ENCODE results near the gene TSPAN32.
"Not testable (repeated sequence)": the region's sequence is repeated elsewhere in the genome, so short reads cannot be mapped to it uniquely, and the experiment has no call there.

Gene TSPAN32

GRCh38 chr11:2272228-2272945 is 29.4 kb upstream of the TSPAN32 start:
- Mint-ChIP-seq H3K36me3 (ENCODE audit: low read depth) (no peaks in the 10 kb centered on the region), H3K4me3 (no peak overlapping the region), H3K9me3 (no peaks in the 10 kb centered on the region), H3K27ac (no peak overlapping the region), H3K27me3 (peaks cover 22% of the 10 kb centered on the region), H3K4me1 (ENCODE audit: low read depth) (peaks cover 18% of the 10 kb centered on the region)

DNA sequence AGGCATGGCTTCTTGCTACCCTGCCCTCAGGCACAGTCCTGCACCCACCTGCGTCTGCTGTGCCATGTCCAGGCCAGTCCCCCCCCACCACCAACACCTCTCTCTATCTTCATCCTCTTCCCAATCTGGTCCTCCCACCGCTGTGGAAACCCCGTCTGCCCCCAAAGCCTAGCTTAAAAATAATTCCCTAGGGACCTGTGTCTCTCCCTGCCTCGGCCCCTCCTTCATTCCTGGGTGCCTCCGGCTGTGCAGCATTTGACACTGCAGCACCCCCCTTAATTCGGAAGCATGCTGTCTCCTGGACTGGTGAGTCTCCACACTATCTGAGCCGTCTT is 28.9 kb upstream of the TSPAN32 start:
- Mint-ChIP-seq H3K27ac (no peak overlapping the region), H3K4me1 (ENCODE audit: low read depth) (peaks cover 13% of the 10 kb centered on the region), H3K4me3 (no peak overlapping the region), H3K27me3 (peaks cover 22% of the 10 kb centered on the region), H3K9me3 (no peaks in the 10 kb centered on the region), H3K36me3 (ENCODE audit: low read depth) (no peaks in the 10 kb centered on the region)

DNA sequence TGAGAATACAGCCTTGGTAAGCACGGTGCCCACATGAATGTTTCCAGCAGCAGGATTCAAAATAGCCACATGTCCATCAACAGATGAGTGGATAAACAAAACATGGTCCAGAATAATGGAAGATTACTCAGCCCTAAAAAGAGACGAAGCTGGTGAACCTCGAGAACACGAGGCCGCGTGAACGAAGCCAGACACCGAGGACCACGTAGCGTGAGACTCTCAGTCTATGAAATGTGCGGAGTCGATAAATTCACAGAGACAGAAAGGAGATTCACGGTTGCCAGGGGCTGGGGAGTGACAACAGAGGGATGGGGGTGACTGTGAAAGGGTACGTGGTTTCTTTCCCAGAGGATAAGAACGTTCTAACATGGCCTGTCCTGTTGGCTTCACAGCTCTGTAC is 28.5 kb upstream of the TSPAN32 start:
- no peaks in the 10 kb centered on the region for H3K9me3 Mint-ChIP-seq
- H3K4me1 Mint-ChIP-seq (ENCODE audit: low read depth): peaks cover 9% of the 10 kb centered on the region
- peaks cover 22% of the 10 kb centered on the region for H3K27me3 Mint-ChIP-seq
- H3K27ac Mint-ChIP-seq: no peak overlapping the region
- H3K4me3 Mint-ChIP-seq: no peak overlapping the region
- H3K36me3 Mint-ChIP-seq (ENCODE audit: low read depth): no peaks in the 10 kb centered on the region

DNA sequence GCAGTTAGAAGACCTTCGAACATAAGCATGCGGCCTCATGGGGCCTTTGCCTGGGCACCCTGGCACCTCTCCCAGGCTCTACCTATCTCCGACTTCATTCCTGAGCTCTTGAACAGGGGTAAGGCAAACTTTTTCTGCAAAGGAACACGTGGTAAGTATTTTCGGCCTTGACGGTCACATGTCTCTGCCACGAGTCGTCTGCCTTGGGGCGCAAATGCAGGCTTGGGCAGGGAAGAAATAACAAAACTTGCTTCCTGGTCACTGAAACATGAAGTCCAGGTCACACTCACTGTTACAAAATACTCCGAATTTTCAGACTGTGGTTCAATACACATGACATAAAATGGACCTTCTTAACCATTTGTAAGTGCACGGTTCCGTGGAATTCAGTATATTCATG is 28.0 kb upstream of the TSPAN32 start:
- no peak overlapping the region for H3K4me3 Mint-ChIP-seq
- peaks cover 4% of the 10 kb centered on the region for H3K4me1 Mint-ChIP-seq (ENCODE audit: low read depth)
- no peaks in the 10 kb centered on the region for H3K9me3 Mint-ChIP-seq
- H3K27ac Mint-ChIP-seq: no peak overlapping the region
- H3K27me3 Mint-ChIP-seq: peaks cover 22% of the 10 kb centered on the region
- no peaks in the 10 kb centered on the region for H3K36me3 Mint-ChIP-seq (ENCODE audit: low read depth)

- H3K4me1 Mint-ChIP-seq (ENCODE audit: low read depth): peaks cover 2% of the 10 kb centered on the region
- no peak overlapping the region for H3K4me3 Mint-ChIP-seq
- no peak overlapping the region for H3K27ac Mint-ChIP-seq
- H3K9me3 Mint-ChIP-seq: peaks cover 5% of the 10 kb centered on the region
- peaks cover 20% of the 10 kb centered on the region for H3K27me3 Mint-ChIP-seq
- peaks cover 7% of the 10 kb centered on the region for H3K36me3 Mint-ChIP-seq (ENCODE audit: low read depth)
Observed at GRCh38 chr11:2275334-2276279, 26.2 kb upstream of the TSPAN32 start.

- Mint-ChIP-seq H3K9me3 (peaks cover 5% of the 10 kb centered on the region), H3K4me1 (ENCODE audit: low read depth) (no peaks in the 10 kb centered on the region), H3K4me3 (no peak overlapping the region), H3K27me3 (peaks cover 18% of the 10 kb centered on the region), H3K36me3 (ENCODE audit: low read depth) (peaks cover 7% of the 10 kb centered on the region), H3K27ac (no peak overlapping the region)
Observed at GRCh38 chr11:2276280-2277007, 25.4 kb upstream of the TSPAN32 start.

- no peak overlapping the region for H3K27ac Mint-ChIP-seq
- no peaks in the 10 kb centered on the region for H3K4me1 Mint-ChIP-seq (ENCODE audit: low read depth)
- peaks cover 5% of the 10 kb centered on the region for H3K9me3 Mint-ChIP-seq
- H3K27me3 Mint-ChIP-seq: peaks cover 14% of the 10 kb centered on the region
- H3K36me3 Mint-ChIP-seq (ENCODE audit: low read depth): peaks cover 7% of the 10 kb centered on the region
- no peak overlapping the region for H3K4me3 Mint-ChIP-seq
Observed at GRCh38 chr11:2277008-2277346, 24.8 kb upstream of the TSPAN32 start.

DNA sequence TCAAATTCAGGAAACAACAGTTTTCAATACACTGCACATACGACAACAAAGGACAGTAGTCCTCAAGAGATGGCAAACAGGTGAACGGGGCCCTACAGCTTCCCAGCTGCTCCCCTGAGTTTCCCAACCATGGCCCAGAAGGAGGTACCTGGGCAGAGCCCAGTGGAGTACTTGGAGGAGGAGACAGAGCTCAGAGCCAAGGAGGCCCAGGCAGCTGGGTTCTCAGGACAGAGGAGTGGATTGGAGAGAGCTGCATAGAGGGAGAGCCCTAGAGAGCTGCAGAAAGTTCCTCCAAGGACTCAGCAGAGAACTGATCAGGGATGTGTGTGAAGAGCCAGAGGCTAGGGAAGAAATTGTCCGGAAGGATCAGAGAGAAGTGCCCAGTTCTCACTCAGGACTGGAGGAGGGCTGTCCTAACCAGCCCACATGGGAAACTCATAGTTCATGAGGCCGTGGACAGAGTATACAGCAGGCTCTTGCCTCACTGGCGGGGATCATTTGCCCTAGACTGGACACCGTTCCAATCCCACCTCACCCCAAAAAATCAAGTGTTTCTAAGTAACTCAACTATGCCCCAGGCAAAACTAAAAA is 23.8 kb upstream of the TSPAN32 start:
- H3K4me1 Mint-ChIP-seq (ENCODE audit: low read depth): no peaks in the 10 kb centered on the region
- peaks cover 7% of the 10 kb centered on the region for H3K36me3 Mint-ChIP-seq (ENCODE audit: low read depth)
- H3K4me3 Mint-ChIP-seq: no peak overlapping the region
- peaks cover 10% of the 10 kb centered on the region for H3K9me3 Mint-ChIP-seq
- peaks cover 7% of the 10 kb centered on the region for H3K27me3 Mint-ChIP-seq
- H3K27ac Mint-ChIP-seq: no peak overlapping the region

GRCh38 chr11:2280208-2280607 is 21.6 kb upstream of the TSPAN32 start:
- peaks cover 7% of the 10 kb centered on the region for H3K36me3 Mint-ChIP-seq (ENCODE audit: low read depth)
- H3K27ac Mint-ChIP-seq: no peak overlapping the region
- peaks cover 16% of the 10 kb centered on the region for H3K9me3 Mint-ChIP-seq
- no peaks in the 10 kb centered on the region for H3K4me1 Mint-ChIP-seq (ENCODE audit: low read depth)
- H3K4me3 Mint-ChIP-seq: no peak overlapping the region
- no peaks in the 10 kb centered on the region for H3K27me3 Mint-ChIP-seq

DNA sequence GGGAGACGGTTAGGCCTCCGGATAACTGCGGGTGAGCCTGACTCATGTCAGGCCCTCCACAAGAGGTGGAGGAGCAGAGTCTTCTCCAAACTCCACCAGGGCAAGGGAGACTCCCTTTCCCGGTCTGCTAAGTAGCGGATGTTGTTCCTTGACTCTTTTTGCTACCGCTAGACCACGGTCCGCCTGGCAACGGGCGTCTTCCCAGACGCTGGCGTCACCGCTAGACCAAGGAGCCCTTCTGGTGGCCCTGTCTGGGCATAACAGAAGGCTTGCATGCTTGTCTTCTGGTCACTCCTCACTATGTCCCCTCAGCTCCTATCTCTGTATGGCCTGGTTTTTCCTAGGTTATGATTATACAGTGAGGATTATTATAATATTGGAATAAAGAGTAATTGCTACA is 15.5 kb upstream of the TSPAN32 start:
- not testable (repeated sequence) for H3K27me3 Mint-ChIP-seq; H3K36me3 Mint-ChIP-seq (ENCODE audit: low read depth); H3K4me3 Mint-ChIP-seq; H3K27ac Mint-ChIP-seq
- Mint-ChIP-seq H3K4me1 (ENCODE audit: low read depth) (peaks cover 12% of the 10 kb centered on the region), H3K9me3 (peaks cover 11% of the 10 kb centered on the region)

DNA sequence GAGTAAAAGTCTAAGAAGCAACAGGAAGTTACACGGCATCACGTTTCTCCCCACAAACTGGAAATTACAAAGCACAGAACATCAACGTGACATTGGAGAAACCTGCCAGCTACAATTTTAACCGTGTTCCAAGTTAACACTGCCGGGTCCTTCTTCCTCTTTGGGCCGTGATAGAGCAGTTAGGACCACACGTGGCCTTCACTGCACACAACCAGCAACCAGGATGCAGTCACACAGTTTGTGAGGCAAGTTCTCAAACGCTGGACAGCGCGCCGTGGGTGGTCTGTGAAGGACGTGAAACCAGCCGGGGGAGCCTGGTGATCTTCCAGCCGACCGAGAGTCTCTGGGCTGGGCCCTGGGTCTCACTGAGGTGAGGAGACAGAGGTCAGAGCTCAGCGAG is 14.7 kb upstream of the TSPAN32 start:
- Mint-ChIP-seq H3K36me3 (ENCODE audit: low read depth) (no peaks in the 10 kb centered on the region), H3K27me3 (no peaks in the 10 kb centered on the region), H3K4me1 (ENCODE audit: low read depth) (peaks cover 12% of the 10 kb centered on the region), H3K27ac (peak overlapping the region; percentile 7), H3K9me3 (peaks cover 11% of the 10 kb centered on the region), H3K4me3 (no peak overlapping the region)

- no peaks in the 10 kb centered on the region for H3K27me3 Mint-ChIP-seq
- no peaks in the 10 kb centered on the region for H3K9me3 Mint-ChIP-seq
- H3K4me1 Mint-ChIP-seq (ENCODE audit: low read depth): peaks cover 18% of the 10 kb centered on the region
- no peak overlapping the region for H3K4me3 Mint-ChIP-seq
- no peaks in the 10 kb centered on the region for H3K36me3 Mint-ChIP-seq (ENCODE audit: low read depth)
- no peak overlapping the region for H3K27ac Mint-ChIP-seq
Observed at GRCh38 chr11:2289350-2289749, 12.5 kb upstream of the TSPAN32 start.

DNA sequence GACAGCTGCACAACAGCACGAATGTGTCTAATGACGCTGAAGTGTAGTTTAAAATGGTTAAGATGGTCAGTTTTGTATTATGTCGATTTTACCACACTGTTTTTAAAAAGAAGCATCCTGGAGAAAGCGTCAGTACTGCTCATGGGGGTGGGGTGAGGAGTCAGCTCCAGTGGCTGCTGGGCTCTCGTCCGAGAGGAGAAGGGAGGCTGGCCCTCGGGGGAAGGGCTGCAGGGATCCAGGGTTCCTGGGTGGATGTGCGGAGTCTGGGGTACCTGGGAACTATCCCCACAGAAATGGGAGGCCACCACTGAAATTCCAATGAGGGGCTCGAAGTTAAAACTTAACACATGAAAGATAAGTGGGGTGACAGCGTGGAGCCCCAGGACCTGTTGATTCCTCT is 12.0 kb upstream of the TSPAN32 start:
- Mint-ChIP-seq H3K4me1 (ENCODE audit: low read depth) (peaks cover 22% of the 10 kb centered on the region), H3K27me3 (no peaks in the 10 kb centered on the region), H3K9me3 (no peaks in the 10 kb centered on the region), H3K4me3 (no peak overlapping the region), H3K27ac (no peak overlapping the region), H3K36me3 (ENCODE audit: low read depth) (no peaks in the 10 kb centered on the region)

DNA sequence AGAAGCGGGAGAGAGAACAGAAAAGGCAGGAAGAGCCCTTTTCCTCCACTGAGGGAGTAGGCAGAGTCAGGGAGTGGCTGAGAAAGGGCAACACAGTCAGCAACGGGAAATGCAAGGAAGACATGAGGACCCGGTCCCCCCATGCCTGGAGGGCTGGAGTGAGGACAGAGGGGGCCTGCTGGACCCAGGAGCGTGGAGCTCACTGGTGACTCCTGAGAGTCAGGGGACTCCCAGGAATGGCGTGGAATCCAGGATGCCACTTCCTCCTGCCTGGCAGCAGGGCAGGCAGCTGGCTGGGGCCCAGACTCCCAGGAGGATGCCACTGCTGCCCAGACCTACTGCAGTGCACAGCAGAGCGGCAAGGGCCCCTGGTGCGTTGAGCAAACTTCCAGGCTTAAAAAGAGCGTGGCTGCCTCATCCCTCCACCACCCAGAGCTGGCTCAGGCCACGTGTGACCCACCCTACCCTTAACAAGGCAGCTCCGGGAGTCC is 11.4 kb upstream of the TSPAN32 start:
- Mint-ChIP-seq H3K27ac (no peak overlapping the region), H3K4me3 (no peak overlapping the region), H3K27me3 (no peaks in the 10 kb centered on the region), H3K9me3 (no peaks in the 10 kb centered on the region), H3K4me1 (ENCODE audit: low read depth) (peaks cover 22% of the 10 kb centered on the region), H3K36me3 (ENCODE audit: low read depth) (no peaks in the 10 kb centered on the region)

DNA sequence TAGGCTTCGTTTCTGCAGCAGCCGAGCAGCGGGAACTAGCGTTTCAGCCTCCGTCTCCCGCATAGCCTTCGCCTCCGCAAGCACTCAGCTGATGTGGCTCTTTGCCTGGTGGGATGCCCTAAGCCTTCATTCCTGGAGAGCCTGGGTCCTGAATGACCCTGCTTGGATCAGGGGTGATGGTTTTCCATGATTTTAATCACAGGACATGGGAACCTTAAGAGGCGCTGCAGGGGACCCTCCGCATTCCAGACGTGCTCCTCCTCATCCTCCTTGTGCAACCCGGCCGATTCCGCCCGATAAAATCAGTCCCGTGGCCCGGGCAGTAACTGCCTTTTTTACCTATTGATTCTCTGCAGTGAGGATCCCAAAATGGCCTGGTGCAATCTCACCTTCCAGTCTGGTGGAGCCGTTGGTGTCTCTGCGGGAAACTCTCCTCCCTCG is 8.3 kb upstream of the TSPAN32 start:
- Mint-ChIP-seq H3K4me3 (no peak overlapping the region), H3K9me3 (no peaks in the 10 kb centered on the region), H3K27me3 (no peaks in the 10 kb centered on the region), H3K36me3 (ENCODE audit: low read depth) (no peaks in the 10 kb centered on the region), H3K4me1 (ENCODE audit: low read depth) (peaks cover 24% of the 10 kb centered on the region), H3K27ac (no peak overlapping the region)
